ENCODE results near the gene CFAP46.

GRCh38 chr10:132861884-132862461, 80.4 kb downstream of the CFAP46 start:
- TF ChIP-seq CTCF (conservative IDR thresholded peaks at IDR 0.05; ENCODE audit: low read length), result no peak
- no peak for TF ChIP-seq EZH2phosphoT487 (IDR thresholded peaks at IDR 0.05; ENCODE audit: borderline replicate concordance)
